Lung (tissue), 12 donors: ENCODE measurements around the gene MLLT3. TPM values are rescaled to one million over a fixed set of nuclear protein-coding genes. Genes with fewer than 3 reads are reported as not detected.

ENCODE experiments used
- ATAC-seq: fragments of 200-7000 bp; cut with Tn5 transposase; one replicate; pipeline ENCODE4 v1.9.1; 2020; ENCODE audit warnings: moderate number of reproducible peaks; ENCODE audit not compliant: insufficient read depth, low FRiP score
- DNase-seq, 3 donors: peaks; one replicate each; pipeline ENCODE4 v3.0.0-alpha.2; 2013 to 2017
- H3K27ac ChIP-seq, 2 donors: one replicate each; pipeline ENCODE4 v1.5.1; 2013; ENCODE audit warnings: mild to moderate bottlenecking in 2 of 2, moderate library complexity in 2 of 2, control low read depth in 1 of 2, inconsistent platforms in 1 of 2, low read depth in 1 of 2, low read length in 1 of 2
- H3K27me3 ChIP-seq, 3 donors: one replicate each; pipeline ENCODE4 v1.5.1; 2013; ENCODE audit warnings: low read length in 2 of 3; ENCODE audit not compliant: control insufficient read depth in 3 of 3, insufficient read depth in 3 of 3
- H3K36me3 ChIP-seq, 4 donors: one replicate each; pipeline ENCODE4 v1.5.1; 2013; ENCODE audit warnings: low read length in 4 of 4, mild to moderate bottlenecking in 1 of 4, moderate library complexity in 1 of 4; ENCODE audit not compliant: control insufficient read depth in 4 of 4, insufficient read depth in 4 of 4
- H3K4me1 ChIP-seq, 5 donors: one replicate each; pipeline ENCODE4 v1.5.1; 2013; ENCODE audit warnings: low read length in 5 of 5, mild to moderate bottlenecking in 2 of 5, moderate library complexity in 1 of 5; ENCODE audit not compliant: control insufficient read depth in 5 of 5, insufficient read depth in 5 of 5
- H3K4me3 ChIP-seq: one replicate; pipeline ENCODE4 v1.5.1; 2013; ENCODE audit warnings: mild to moderate bottlenecking, control low read depth, moderate library complexity
- H3K9ac ChIP-seq, 2 donors: one replicate each; pipeline ENCODE4 v1.5.1; 2013; ENCODE audit warnings: low read length in 2 of 2, control low read depth in 1 of 2; ENCODE audit not compliant: insufficient read depth in 1 of 2
- H3K9me3 ChIP-seq, 4 donors: one replicate each; pipeline ENCODE4 v1.5.1; 2013; ENCODE audit warnings: low read length in 3 of 4, mild to moderate bottlenecking in 1 of 4, moderate library complexity in 1 of 4; ENCODE audit not compliant: control insufficient read depth in 4 of 4, insufficient read depth in 3 of 4
- WGBS, 2 donors: extraction: QIAGEN DNeasy Blood & Tissue Kit; methylation state at CpG; one replicate each; pipeline ENCODE4 v1.1.7; 2013; 5-methylcytosine and 5-hydroxymethylcytosine counted together
- polyA plus RNA-seq, 2 donors: library from polyadenylated mRNA; stranded (reverse); fragments of 200-250 nt; gene quantifications; one replicate each; pipeline ENCODE4 v1.2.1, GENCODE V29; 2013
- total RNA-seq, 2 donors: library from RNA; depleted of rRNA in 1 of 2; stranded (reverse); fragments of >200 nt in 1 of 2; gene quantifications; one replicate each; pipeline ENCODE4 v1.2.1, GENCODE V29; 2014 to 2021
- TF ChIP-seq, protein P1 (sequence below): IDR thresholded peaks from 2 replicates; pipeline ENCODE4 v1.5.1; 2012; ENCODE audit warnings: mild to moderate bottlenecking; ENCODE audit errors: control extremely low read depth, extremely low read depth
- donor health status: control.
- donor health status: control.
- donor health status: Bipolar disorder and iron deficiency.
- donor health status: healthy.
- donor health status: DM: yes; HTN: yes; CAD: no.

Gene MLLT3
- total and polyA plus RNA-seq, 4 donors, result 7.1 to 43.1 (median 13.7) TPM

- Histone ChIP-seq H3K27me3 (no peaks in the 10 kb centered on the region), H3K36me3 (no peaks in the 10 kb centered on the region), H3K4me1 (no peaks in the 10 kb centered on the region), H3K9me3 (no peaks in the 10 kb centered on the region), H3K27ac (no peak overlapping the region), H3K4me3 (no peak overlapping the region), H3K9ac (no peak overlapping the region)
- ATAC-seq, result no peak
- no peak for DNase-seq
- TF ChIP-seq, protein P1, sequence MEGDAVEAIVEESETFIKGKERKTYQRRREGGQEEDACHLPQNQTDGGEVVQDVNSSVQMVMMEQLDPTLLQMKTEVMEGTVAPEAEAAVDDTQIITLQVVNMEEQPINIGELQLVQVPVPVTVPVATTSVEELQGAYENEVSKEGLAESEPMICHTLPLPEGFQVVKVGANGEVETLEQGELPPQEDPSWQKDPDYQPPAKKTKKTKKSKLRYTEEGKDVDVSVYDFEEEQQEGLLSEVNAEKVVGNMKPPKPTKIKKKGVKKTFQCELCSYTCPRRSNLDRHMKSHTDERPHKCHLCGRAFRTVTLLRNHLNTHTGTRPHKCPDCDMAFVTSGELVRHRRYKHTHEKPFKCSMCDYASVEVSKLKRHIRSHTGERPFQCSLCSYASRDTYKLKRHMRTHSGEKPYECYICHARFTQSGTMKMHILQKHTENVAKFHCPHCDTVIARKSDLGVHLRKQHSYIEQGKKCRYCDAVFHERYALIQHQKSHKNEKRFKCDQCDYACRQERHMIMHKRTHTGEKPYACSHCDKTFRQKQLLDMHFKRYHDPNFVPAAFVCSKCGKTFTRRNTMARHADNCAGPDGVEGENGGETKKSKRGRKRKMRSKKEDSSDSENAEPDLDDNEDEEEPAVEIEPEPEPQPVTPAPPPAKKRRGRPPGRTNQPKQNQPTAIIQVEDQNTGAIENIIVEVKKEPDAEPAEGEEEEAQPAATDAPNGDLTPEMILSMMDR, result no peak
- WGBS, 2 donors, result 98% methylated on average over 4 of the region's 4 CpGs
These were observed 28.0 kb upstream of the MLLT3 start for GRCh38 chr9:20650313-20650712.

GRCh38 chr9:20649381-20649780, 27.1 kb upstream of the MLLT3 start:
- Histone ChIP-seq H3K27ac (no peak overlapping the region), H3K36me3 (no peaks in the 10 kb centered on the region), H3K27me3 (no peaks in the 10 kb centered on the region), H3K9ac (no peak overlapping the region), H3K9me3 (no peaks in the 10 kb centered on the region), H3K4me3 (no peak overlapping the region), H3K4me1 (no peaks in the 10 kb centered on the region)
- 54 to 81% methylated on average over 1 of the region's 1 CpG for WGBS, 2 donors
- DNase-seq (no peak), ATAC-seq (no peak)
- TF ChIP-seq, protein P1, result no peak

DNA sequence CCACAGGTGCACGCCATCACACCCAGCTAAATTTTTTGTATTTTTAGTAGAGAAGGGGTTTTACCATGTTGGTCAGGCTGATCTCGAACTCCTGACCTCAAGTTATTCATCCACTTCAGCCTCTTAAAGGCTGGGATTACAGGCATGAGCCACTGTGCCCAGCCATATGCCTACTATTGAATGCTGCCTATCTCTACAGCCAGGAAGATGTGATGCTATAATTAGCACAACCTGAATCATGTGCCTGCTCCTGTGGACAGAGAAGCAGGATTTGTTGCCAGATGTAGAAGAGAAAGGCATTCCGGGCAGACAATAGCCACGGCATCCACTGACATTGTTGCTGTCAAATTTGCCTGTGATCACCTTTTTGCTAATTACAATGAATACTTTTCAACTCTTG, 24.4 kb upstream of the MLLT3 start:
- Histone ChIP-seq H3K9me3 (no peaks in the 10 kb centered on the region), H3K27ac (no peak overlapping the region), H3K9ac (no peak overlapping the region), H3K36me3 (no peaks in the 10 kb centered on the region), H3K4me1 (no peaks in the 10 kb centered on the region), H3K4me3 (no peak overlapping the region), H3K27me3 (no peaks in the 10 kb centered on the region)
- 89 to 94% methylated on average over 4 of the region's 4 CpGs for WGBS, 2 donors
- ATAC-seq, result no peak
- TF ChIP-seq, protein P1, result no peak
- no peak for DNase-seq

- H3K9ac ChIP-seq, result no peak overlapping the region
- no peaks in the 10 kb centered on the region for H3K4me1 ChIP-seq
- H3K27me3 ChIP-seq, result no peaks in the 10 kb centered on the region
- no peak for ATAC-seq
- H3K36me3 ChIP-seq, result no peaks in the 10 kb centered on the region
- H3K4me3 ChIP-seq, result no peak overlapping the region
- H3K9me3 ChIP-seq, result no peaks in the 10 kb centered on the region
- WGBS, 2 donors, result 82% methylated on average over 3 of the region's 3 CpGs
- TF ChIP-seq, protein P1, result no peak
- no peak overlapping the region for H3K27ac ChIP-seq
- DNase-seq, result no peak
These were observed 21.4 kb upstream of the MLLT3 start for GRCh38 chr9:20643660-20644059.
